RCC 7860 (cell line): Measurements from ENCODE around the gene CRNKL1.

Source experiments
- DNase-seq: peaks from one replicate; pipeline ENCODE4 v3.0.0-alpha.2; 2015; ENCODE audit warnings: low spot score
- FAIRE-seq: peaks from 2 replicates; lab custom pipeline; 2012; peaks lifted over from hg19 to GRCh38; lab: Jason Lieb, UNC

CRNKL1 gene

DNA sequence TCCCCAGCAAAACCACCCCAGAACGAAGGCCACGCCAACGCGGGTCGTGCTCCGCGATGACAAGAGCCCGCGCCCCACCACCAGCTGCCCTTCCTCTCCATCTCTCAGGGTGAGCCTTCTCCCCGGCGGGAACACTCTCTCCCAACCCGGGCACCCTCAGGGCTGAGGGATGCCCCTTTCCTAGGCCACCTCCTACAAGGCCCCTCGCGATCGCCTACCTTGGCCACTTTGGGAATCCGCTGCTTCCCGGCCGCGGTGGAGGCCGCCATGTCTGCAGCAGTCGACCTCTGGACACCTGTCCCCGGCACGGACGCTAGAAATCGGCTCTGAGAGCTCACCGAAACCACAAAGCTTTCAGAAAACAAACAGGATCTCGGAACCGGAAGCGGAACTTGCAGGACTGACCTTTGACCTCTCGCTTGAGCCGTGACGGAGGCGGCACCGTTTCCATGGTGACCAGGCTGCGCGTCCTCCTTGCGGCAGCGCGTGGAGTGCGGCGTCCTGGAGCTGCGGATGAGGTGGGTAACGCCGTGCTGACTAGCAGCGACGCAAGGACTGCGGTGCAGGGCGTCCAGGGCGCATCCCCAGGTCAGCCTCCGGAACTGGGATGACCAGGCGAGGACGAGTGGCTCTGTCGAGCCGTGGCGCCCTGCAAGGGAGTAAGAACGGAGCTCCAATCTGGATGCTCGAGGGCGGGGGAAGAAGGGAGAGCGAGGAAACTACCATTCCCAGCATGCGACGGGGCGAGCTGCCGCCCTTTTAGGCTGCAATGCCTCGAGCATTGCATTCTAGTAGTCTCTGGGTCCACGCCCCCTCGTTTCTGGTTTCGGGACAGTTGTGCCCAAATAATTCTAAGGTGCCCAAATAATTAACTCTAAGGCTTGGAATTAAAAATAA is at the start of gene CRNKL1, which contains the start of gene CFAP61:
Gene CRNKL1 (minus strand): TSS at position 393 of the 897 bp plus-strand sequence. CDS start 124 bp downstream, at position 269.
Gene CFAP61 (plus strand): TSS at position 459 of the 897 bp plus-strand sequence. CDS start 4,122 bp downstream, outside the sequence.
- peak; percentile 84 for DNase-seq
- peak; percentile 71 for FAIRE-seq

DNA sequence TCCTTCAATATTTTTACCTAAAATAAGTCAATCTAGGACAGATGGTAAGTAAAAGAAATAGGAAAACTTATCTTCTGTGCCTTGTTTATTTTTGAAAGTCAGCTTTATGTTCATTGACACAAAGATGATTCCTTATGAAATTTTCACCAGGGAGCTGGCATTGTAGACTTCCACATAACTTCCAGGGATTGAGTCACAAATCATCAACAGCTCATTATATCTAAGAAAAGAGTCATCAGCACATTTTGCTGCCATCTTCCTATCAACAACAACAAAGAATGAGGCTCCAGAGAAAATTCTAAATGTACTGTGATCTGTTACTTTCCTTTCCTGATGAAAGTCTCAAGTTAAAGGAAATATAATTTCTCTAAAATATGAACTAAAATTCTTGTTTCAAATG is 48.6 kb upstream of the CRNKL1 start:
- DNase-seq, result no peak
- no peak for FAIRE-seq

DNA sequence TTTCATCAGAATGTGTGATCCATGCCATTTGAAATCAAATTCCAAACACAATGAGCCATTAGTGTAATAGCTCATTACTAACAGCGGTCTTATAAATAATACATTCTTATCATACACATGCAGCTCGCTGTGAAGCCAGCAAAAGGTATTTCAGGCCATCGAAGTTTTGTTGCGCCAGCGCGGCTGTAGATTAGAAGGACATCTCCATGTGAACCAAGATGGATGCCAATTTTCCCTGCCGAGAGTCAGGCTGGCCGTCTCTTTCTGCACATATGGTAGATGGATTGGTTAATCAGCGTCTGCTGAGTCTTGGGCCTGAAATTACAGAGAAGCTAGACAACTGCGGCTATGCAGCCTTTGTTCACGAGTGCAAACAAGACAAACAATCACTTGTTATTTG is 44.2 kb upstream of the CRNKL1 start:
- DNase-seq (no peak), FAIRE-seq (no peak)

DNA sequence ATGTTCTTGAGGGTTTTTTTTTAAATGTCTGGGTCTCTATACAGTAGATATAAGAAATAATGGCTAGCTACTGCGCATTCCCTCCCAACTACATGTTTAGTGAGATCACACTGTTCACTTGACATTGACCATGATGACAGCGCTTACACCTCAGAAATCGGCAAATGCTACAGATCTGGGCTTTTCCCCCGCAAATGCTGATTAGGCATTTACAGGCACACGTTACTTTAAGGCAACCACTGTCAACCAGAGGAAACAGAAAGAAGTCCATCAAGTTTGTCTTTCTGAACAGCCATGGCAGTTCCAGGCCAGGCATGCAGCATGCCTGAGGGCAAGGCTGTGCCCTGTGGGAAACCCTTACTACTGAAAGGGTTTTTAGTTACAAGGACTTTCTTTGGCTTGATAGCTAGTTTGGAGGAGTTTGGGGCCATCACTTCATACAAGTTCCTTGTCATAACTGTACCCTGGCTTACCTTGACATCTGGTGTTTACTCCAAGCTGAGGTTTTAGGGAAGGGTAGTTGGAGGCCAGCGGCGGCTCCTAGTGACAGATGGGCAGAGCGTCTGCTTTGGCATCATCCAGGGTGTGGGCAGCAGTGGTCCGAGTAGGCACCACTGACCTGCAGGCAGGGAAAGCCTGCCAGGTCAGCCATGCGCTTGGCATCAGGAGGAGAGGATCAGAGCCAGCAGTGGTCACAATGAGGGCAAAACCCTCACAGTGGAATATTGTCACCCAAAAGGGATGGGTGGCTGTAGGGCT is 43.0 kb upstream of the CRNKL1 start:
- FAIRE-seq (no peak), DNase-seq (no peak)

DNA sequence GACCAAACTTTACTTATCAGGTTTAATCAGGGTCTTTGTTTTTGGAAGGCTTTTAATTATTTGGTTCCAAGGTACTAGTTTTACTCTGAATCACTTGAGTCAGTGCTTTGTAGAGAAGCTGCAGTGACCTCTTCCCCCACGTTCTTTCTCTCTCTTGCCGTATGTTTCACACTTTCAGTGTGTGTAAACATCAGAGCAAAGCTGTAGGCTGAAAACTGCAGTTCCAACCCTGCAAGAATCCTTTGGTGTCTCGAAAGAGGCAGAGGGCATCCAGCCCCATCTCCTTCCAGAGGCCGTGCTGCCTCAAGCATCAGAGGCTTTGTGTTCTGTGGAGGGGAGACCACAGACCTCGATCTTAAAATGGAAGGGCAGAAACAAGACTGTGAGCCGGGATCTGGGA is 42.1 kb upstream of the CRNKL1 start:
- DNase-seq (no peak), FAIRE-seq (no peak)

DNA sequence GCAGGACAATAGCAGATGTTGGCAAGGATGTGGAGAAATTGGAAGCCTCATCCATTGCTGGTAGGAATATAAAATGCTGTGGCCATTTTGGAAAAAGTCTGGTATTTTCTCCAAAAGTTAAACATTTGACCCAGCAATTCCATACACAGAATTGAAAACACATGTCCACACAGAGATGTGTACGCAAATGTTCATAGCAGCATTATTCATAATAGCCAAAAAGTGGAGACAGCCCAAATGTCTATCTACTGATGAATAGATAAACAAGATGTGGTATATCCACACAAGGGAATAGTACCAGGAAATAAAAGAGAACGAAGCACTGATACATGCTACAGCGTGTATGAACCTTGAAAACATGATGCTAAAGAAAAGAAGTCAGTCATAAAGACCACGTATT is 40.6 kb upstream of the CRNKL1 start:
- FAIRE-seq, result no peak
- DNase-seq, result no peak

DNA sequence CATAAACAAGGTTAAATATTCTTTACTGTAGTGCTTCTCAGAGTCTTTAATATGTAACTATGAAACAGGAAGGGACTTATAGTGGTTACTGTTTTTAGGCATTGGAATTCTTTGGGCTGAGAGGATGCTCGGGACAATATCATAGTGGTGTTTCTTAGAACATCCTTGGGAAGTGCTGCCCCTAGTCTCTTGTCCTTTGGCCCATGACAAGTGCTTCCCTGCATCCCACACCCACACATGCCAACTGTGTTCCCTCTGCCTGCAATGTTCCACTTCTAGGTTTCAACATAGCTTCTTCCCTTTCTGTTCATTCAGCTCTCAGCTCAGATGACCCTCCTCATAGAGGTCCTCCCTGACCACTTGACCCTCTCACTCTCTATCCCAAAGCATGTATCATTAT is 37.7 kb upstream of the CRNKL1 start:
- DNase-seq, result no peak
- no peak for FAIRE-seq

DNA sequence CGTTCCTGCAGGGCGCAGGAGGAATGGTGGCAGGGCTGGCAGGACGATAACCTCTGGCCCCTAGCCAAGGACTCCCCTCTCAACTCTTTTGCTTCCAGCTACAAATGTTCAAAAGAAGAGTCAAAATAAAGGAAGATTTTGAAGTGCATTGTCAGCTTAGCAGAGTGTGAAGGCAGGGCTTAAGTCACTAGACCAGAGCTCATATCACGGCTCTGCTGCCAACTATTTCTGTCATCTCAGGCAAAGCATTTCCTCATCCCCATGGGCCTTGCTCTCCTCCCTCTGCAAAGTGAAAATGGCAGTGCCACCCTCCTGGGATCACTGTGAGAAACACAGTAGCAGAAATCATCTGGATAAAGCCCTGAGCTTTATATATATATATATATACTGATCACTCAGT is 36.8 kb upstream of the CRNKL1 start:
- no peak for FAIRE-seq

DNA sequence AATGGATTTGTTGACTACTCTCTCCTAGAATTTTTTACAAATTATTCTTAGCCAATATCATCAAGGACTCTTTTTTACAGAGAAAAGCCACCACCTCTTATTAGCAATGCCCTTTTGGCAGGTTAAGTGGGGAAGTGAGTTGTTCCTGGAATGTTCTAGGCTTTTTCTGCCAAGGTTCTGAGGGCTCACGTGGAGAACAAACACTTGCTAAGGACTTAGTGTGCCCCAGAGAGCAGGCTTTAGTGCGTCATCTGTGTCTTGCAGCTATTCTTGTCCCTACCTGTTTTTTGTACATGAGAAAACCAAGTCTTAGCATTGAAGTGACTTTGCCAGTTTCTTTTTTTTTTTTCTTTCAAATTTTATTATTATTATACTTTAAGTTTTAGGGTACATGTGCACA is 33.5 kb upstream of the CRNKL1 start:
- DNase-seq (no peak), FAIRE-seq (no peak)

More for the DNA sequence above, 36.8 kb upstream of the CRNKL1 start:
- DNase-seq, result no peak

DNA sequence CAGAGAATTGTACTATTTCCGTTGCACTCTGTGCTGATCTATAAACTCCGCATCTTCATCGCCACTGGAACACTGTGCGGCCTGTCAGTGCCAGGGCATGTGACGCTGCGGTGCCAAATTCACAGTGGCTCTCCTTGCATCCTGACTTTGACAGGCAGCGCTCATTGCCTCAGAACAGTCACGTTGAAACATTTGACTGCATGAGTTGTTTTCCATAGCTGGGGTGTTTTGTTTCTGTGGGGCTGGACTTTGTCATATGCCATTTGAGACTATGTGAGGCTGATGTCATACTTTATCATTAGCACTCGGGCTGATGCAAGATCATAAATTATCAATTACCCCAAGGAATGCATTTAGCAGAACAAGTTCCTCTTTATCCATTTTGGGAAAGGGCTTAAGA is 32.8 kb upstream of the CRNKL1 start:
- DNase-seq (no peak), FAIRE-seq (no peak)

DNA sequence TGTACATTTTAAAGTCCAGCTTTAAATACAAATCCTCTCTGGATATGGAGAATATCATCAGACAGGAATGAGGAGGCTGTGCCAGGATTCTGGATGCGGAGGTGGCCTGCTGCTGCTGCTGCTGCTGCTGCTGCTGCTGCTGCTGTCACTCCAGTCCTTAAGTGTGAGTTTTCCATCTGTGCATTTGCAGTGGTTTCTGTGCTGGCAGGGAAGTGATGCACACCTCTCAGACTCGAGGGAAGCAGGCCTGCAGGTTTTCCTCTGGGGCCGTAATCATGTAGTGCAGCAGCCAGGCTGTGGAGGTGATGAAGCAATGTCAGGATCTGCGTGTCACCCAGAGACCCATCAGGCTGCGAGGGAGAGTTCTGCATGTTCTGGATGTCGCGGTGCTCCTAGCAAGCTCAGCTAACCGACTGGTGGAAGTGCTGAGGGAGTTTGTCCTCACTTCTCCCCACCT is 32.1 kb upstream of the CRNKL1 start:
- DNase-seq, result no peak
- no peak for FAIRE-seq

DNA sequence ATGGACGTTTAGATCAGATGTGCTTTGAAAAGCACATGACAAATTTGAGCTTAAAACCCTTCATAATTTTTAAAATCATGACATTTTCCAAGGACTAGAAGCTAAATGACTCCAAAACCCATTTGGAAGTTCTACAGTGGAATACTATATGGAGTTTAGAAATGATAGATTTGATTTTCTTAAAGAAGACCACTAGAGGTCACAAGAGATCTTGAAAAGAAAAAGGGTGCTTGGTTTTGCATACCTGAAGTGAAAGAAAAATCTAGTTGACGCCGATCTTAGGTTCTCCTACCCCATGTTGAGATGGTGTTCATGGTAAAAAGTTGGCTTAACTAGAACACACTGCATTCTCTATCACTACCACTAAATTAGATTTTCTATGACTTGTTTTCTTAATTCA is 31.5 kb upstream of the CRNKL1 start:
- peak; percentile 41 for DNase-seq
- peak; percentile 63 for FAIRE-seq

DNA sequence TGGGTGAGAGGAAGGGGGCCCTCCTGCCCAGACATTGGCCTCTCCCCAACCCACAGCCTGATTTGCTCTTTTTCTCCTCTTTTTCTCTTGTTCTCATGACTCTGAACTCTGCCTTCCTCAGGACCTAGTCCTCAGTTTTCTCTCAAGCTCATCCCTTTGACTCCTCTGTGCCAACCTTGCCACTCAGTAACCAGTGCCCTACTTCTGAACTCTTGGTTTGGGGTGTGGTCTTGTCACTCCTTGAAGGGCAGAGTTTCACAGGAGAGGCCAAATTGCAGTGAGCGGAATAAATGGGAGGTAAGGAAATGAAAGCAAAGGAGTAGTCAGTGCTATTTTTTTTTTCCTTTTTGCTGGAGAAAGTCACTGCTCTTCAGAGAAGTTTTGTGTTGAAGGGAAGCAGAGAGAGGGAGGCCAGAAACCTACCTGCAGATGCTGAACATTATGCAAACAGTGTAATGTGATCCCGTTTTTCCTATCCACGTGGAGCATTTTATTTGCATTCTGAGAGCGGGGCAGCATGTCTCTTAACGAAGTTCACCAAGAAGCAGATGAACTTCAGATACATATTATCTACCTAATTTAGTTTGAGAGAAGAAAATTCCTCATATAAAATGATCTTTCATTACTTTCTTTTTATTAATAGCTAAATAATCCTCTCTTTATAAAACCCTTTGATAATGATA is 27.0 kb upstream of the CRNKL1 start:
- DNase-seq (no peak), FAIRE-seq (no peak)

DNA sequence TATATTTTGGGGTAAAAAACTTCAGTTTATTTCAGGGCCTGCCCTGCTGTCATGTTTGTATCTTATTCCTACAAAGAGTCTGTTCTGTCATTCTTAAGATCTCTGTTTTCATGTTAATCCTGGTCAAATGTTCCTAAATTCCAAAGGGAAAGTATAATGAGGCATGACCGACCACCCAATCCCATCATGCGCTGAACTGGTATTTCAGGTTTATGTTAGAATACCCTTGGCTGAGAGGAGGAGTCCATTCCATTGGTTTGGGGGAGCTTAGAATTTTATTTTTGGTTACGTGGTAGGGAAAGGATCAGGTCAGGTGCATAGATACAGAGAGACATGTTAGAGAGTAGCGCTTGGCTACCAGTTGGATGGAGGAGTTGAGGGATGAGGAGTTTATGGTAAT is 25.8 kb upstream of the CRNKL1 start:
- no peak for DNase-seq
- FAIRE-seq, result no peak

DNA sequence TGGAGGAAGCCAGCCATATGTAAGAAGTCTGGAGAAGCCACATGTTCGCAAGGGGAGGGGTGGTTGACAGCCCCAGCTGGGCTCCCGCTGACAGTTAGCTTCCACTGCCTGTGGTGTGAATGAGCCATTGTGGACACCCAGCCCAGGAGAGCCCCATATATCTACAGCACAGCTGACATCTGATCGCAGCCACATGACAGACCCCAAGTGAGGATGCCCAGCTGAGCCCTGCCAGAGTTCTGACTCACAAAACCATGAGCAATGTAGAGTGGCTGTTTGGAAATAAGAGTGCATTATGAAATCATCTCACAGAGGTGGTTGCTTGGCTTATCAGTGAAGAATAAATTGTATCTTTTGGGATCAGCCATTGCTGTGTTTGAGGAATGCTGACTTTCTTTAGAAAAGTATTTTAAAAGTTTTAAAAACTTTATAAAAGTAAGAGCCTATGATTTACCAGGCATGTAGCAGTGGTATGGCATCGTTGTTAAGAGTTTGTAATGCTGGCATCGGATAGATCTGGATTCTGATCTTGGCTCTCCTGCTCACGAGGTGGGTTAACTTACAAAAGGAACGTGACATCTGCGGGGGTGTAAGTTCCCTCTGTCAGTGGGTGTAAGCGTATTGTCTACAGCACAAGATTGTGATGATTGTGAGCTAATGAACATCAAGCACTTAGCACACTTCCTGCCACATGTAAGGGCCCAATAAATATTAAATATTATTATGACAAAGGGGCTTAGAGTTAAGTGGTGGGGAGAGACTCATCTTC is 24.2 kb upstream of the CRNKL1 start:
- DNase-seq (no peak), FAIRE-seq (no peak)

DNA sequence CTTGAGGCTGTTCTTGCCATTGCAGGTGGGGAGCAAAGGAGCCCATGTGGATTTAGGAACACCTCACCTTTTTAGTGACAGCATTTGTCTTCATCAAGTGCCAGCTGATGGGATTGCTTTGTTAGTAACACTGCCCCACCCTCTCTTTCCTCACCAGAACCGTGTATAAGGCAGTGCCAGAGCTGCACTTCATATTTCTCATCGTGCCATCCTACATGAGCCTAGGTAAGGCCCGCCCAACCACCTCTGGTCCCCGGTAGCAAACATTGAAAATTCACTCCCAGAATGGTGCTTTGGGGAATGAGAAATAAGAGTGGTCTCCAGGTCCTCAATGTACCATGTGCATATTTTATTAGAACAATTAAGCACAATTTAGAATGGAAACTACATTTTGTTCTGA is 22.8 kb upstream of the CRNKL1 start:
- FAIRE-seq (no peak), DNase-seq (no peak)

DNA sequence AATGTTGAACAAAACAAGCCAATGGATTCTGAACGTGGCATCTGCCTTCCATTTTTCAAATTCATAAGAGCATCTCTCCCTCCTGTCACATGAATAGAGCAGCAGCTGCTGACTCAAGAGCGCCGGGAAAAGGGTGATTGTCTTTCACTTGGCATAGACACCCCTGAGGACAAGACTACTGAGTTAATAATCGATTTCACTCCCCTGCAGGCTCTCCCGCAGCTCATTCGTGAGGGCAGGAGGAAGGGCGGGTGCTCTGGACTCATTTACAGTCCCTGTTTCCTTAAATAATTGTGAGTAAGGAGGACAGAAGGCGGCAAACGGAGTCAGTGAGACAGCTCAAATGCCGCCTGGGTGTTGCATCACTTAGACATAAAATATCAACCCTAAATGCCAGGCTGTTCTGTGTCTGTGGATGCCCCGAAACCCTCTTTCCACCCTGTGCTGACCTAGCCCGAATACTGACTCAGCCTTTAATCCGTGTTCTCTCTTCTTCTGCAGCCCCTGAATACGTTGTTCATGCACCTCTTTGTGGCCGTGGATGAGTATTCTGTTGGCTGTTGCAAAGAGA is 21.6 kb upstream of the CRNKL1 start:
- no peak for FAIRE-seq
- DNase-seq, result no peak

DNA sequence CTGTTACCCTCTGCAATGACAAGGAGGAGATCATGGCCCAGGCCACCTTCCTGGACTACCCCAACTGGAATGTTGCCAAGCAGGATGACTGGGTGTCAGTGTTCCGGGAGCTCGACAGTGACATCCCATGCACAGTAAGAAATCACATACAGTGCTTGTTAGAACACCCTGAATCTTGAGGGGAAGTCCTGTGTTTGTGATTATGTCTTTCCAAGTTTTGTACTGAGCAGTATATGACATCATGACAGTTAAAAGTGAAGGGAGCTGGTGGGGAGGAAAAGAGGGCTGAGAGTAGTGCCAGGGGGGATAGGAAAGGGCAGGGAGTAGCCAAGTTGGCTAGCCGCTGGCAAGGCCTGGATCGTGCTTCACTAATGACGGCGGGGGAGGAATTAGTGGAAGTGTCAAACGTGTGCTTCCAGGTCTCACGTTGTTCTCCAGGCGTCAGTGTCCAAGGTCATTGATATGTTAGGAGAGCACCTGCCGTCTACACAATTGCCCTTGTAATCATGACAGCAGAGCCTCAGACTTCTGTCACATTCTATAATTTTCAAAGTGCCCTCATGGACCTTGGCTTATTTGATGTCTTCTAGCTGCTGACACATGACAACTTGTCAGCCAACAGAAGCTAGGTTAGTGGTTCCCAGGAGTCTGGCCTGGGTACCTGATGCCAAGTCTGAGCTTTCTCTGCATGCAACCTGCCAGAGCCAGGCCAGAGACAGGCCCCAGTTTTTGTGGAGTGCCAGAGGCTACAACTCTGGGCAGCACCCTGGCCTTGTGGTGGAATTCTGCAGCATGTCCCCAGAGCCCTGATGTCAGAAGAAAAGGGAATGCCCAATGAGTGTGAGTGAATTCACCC is 18.8 kb upstream of the CRNKL1 start:
- no peak for FAIRE-seq
- no peak for DNase-seq

DNA sequence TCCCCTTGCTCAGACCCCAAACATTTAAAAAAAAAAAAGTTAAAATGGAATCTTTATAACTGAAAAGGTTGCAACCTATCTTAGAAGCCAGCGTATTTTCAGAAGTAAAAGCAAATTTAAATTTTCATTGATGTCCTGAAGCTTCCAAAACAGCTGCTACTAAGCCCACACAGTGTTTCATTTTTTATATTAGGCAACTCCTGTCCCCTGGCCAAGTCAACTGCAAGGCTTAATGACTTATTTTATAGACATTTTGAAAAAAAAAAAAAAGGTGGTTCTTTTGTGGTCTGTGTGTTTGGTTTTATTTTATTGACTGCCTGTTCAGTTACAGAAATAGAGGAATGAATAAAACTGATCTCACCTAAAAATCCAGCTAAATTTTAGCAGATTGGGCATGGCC is 13.1 kb upstream of the CRNKL1 start:
- FAIRE-seq (no peak), DNase-seq (no peak)
